B cell (primary cell): ENCODE data around the gene DQX1. TPM values are rescaled to one million over a fixed set of nuclear protein-coding genes. Genes with fewer than 3 reads are reported as not detected.

ENCODE experiments used
- ATAC-seq: fragments of 200-7000 bp; cut with Tn5 transposase; one replicate; pipeline ENCODE4 v1.10.0; 2021; ENCODE audit warnings: low read depth, mild to moderate bottlenecking, moderate number of reproducible peaks, moderate library complexity
- CTCF ChIA-PET: fragments of 350-600 bp; sonication (Branson Sonifier 250); formaldehyde crosslinking; loops from one replicate; lab custom pipeline; 2021; ENCODE audit warnings: antibody characterized with exemption, inconsistent platforms; lab: Charles Lee
- POLR2A ChIA-PET: fragments of 350-600 bp; sonication (Branson Sonifier 250); formaldehyde crosslinking; loops from one replicate; lab custom pipeline; 2021; ENCODE audit warnings: antibody characterized with exemption; lab: Charles Lee
- DNase-seq: peaks from one replicate; pipeline ENCODE4 v3.0.0; 2013
- H2AFZ ChIP-seq: 2 replicates; pipeline ENCODE4 v1.6.1; 2012; ENCODE audit warnings: mild to moderate bottlenecking, low read depth, low read length; ENCODE audit not compliant: insufficient read depth, poor library complexity, severe bottlenecking
- H3K27ac ChIP-seq, 2 donors: 1 replicate in 1 of 2; 2 replicates in 1 of 2; pipeline ENCODE4 v1.5.1; 2012 to 2013; ENCODE audit warnings: low read length in 2 of 2, mild to moderate bottlenecking in 2 of 2, moderate library complexity in 1 of 2
- H3K27me3 ChIP-seq, 4 experiments: fragments of 200-600 bp in 1 of 4; sonication (generic) in 1 of 4; replicated peaks in 1 of 4; 1 replicate in 2 of 4; 2 replicates in 2 of 4; pipeline versions ENCODE4 v1.6.1 to v1.7.0; 2013 to 2016; ENCODE audit warnings: low read length in 3 of 4, mild to moderate bottlenecking in 2 of 4, mixed read lengths in 1 of 4, moderate library complexity in 1 of 4; ENCODE audit not compliant: insufficient read depth in 4 of 4, control insufficient read depth in 3 of 4; ENCODE audit errors: control extremely low read depth in 1 of 4
- H3K36me3 ChIP-seq, 2 experiments: replicated peaks in 1 of 2; 1 replicate in 1 of 2; 2 replicates in 1 of 2; pipeline versions ENCODE4 v1.6.1 to v1.7.1; 2013; ENCODE audit warnings: low read length in 1 of 2; ENCODE audit not compliant: insufficient read depth in 2 of 2, control insufficient read depth in 1 of 2; ENCODE audit errors: control extremely low read depth in 1 of 2, extremely low read depth in 1 of 2
- H3K4me1 ChIP-seq, 2 donors: fragments of 200-600 bp in 1 of 2; sonication (generic) in 1 of 2; 1 replicate in 1 of 2; 2 replicates in 1 of 2; pipeline versions ENCODE4 v1.5.1 to v1.6.1; 2013 to 2017; ENCODE audit warnings: low read length in 2 of 2; ENCODE audit not compliant: control insufficient read depth in 2 of 2, insufficient read depth in 2 of 2
- H3K4me2 ChIP-seq: replicated peaks from 2 replicates; pipeline ENCODE3; 2012; ENCODE audit warnings: mild to moderate bottlenecking, low read depth, low read length; ENCODE audit not compliant: poor library complexity, severe bottlenecking
- H3K4me3 ChIP-seq, 5 experiments: fragments of 200-600 bp in 1 of 5; sonication (generic) in 1 of 5; 1 replicate in 3 of 5; 2 replicates in 2 of 5; pipeline versions ENCODE4 v1.5.1 to v1.7.0; 2011 to 2016; ENCODE audit warnings: low read length in 4 of 5, mild to moderate bottlenecking in 4 of 5, low read depth in 2 of 5, control low read depth in 1 of 5, moderate library complexity in 1 of 5; ENCODE audit not compliant: insufficient read depth in 1 of 5; ENCODE audit errors: control extremely low read depth in 1 of 5, extremely low read depth in 1 of 5
- H3K79me2 ChIP-seq: fragments of 200-600 bp; sonication (generic); one replicate; pipeline ENCODE4 v1.6.0; 2016; ENCODE audit warnings: low read length; ENCODE audit not compliant: control insufficient read depth, insufficient read depth
- H3K9ac ChIP-seq: fragments of 200-600 bp; sonication (generic); 2 replicates; pipeline ENCODE4 v1.6.1; 2017; ENCODE audit warnings: mild to moderate bottlenecking, low read length, moderate library complexity
- H3K9me3 ChIP-seq, 3 donors: one replicate each; pipeline versions ENCODE4 v1.6.1 to v1.7.1; 2013; ENCODE audit warnings: low read length in 2 of 3; ENCODE audit not compliant: control insufficient read depth in 2 of 3, insufficient read depth in 1 of 3; ENCODE audit errors: control extremely low read depth in 1 of 3
- H4K20me1 ChIP-seq: 2 replicates; pipeline ENCODE4 v1.6.0; 2012; ENCODE audit warnings: mild to moderate bottlenecking, low read length; ENCODE audit not compliant: insufficient read depth, control insufficient read depth, poor library complexity, severe bottlenecking
- H3K27ac Mint-ChIP-seq: one replicate; pipeline ENCODE4 v1.8.0; 2021; ENCODE audit warnings: mixed read lengths
- H3K27me3 Mint-ChIP-seq: one replicate; pipeline ENCODE4 v1.8.0; 2021; ENCODE audit warnings: mixed read lengths
- H3K4me1 Mint-ChIP-seq: one replicate; pipeline ENCODE4 v1.8.0; 2021; ENCODE audit warnings: mixed read lengths
- H3K4me3 Mint-ChIP-seq: one replicate; pipeline ENCODE4 v1.8.0; 2021; ENCODE audit warnings: mixed read lengths
- H3K9me3 Mint-ChIP-seq: one replicate; pipeline ENCODE4 v1.8.0; 2022; ENCODE audit warnings: mixed read lengths; ENCODE audit not compliant: insufficient read depth
- EZH2 ChIP-seq: IDR thresholded peaks from 2 replicates; pipeline ENCODE4 v1.6.1; 2012; ENCODE audit warnings: borderline replicate concordance, low read depth, mild to moderate bottlenecking, moderate library complexity, low read length; ENCODE audit not compliant: insufficient read depth, poor library complexity, severe bottlenecking
- WGBS: methylation state at CpG from one replicate; pipeline ENCODE4 v1.1.5; 2013; ENCODE audit warnings: missing lambda C conversion rate; ENCODE audit not compliant: insufficient coverage; 5-methylcytosine and 5-hydroxymethylcytosine counted together
- intact Hi-C: fragments of 100-400 bp; cut with micrococcal nuclease; formaldehyde crosslinking; loops from one replicate; pipeline ENCODE4 v1.10.0; 2022
- polyA plus RNA-seq: library from polyadenylated mRNA; depleted of rRNA; stranded (reverse); fragments of >200 nt; gene quantifications from 2 replicates; pipeline ENCODE4 v1.2.3, GENCODE V29; 2012
- total RNA-seq, 2 donors: library from RNA; stranded (reverse); fragments of 120-200 nt in 1 of 2; gene quantifications; 1 replicate in 1 of 2; 2 replicates in 1 of 2; pipeline versions ENCODE4 v1.2.3 to v1.2.4, GENCODE V29; 2013 to 2022
- TF ChIP-seq, protein P1 (sequence below): fragments of 200-600 bp; IDR thresholded peaks from one replicate; pipeline ENCODE4 v1.8.0; 2022; ENCODE audit warnings: antibody characterized with exemption, mild to moderate bottlenecking

Gene DQX1
- total and polyA plus RNA-seq, 2 donors (not counting 1 experiment from before 2014, with no cell fraction given): 0.46 to 0.57 TPM

DNA sequence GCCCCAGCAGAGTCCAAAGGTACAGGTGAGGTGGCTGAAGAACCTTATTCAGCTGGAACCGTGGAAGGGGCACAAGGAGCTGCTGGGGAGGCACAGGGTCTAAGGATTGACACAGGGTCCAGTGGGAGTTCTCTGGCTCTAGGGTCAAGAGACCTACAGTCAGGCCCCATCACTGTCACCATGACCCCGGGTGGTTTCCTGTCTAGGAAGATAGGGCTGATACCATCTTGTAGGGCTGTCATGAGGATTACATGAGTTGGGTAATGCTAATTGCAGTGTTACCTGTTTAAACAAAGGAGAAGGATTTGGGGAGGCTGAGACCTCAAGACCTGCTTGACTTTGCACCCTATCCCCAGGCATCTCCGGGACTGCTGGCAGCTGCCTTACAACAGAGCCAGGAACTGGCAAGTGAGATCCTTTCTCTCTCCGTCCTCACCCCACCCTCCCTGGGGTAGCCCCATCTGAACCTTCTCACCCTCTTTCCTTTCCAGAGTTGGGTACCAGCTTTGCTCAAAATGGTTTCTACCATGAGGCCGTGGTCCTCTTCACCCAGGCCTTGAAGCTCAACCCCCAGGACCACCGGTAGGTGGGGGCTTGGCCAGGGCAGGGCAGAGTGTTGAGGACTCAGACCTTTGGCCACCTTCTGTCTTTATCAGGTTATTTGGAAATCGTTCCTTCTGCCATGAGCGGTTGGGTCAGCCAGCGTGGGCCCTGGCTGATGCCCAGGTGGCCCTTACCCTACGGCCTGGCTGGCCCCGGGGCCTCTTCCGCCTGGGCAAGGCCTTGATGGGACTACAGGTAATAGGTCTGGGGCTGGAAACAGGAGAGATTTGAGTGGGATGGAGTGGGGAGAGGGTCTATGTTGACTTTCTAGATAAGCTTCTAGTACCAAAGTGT is 34.1 kb downstream of the DQX1 start:
- Mint-ChIP-seq H3K9me3 (no peaks in the 10 kb centered on the region), H3K4me3 (no peak overlapping the region), H3K27me3 (no peaks in the 10 kb centered on the region), H3K27ac (no peak overlapping the region), H3K4me1 (no peaks in the 10 kb centered on the region)
- intact Hi-C loops: no loop called here
- H2AFZ ChIP-seq: no peak overlapping the region
- peaks cover 9% of the 10 kb centered on the region for H3K79me2 ChIP-seq
- ATAC-seq (no peak), DNase-seq (no peak)
- H3K4me1 ChIP-seq: no peaks in the 10 kb centered on the region
- CTCF ChIA-PET: interaction anchor here (0.9 to 1.9 kb wide), 2 partner anchors 12 to 94 kb away, joined by 3 to 5 read pairs; no protein-coding TSS in a partner anchor
- peaks cover 25% of the 10 kb centered on the region for H4K20me1 ChIP-seq
- no peak for TF ChIP-seq EZH2
- TF ChIP-seq, protein P1, sequence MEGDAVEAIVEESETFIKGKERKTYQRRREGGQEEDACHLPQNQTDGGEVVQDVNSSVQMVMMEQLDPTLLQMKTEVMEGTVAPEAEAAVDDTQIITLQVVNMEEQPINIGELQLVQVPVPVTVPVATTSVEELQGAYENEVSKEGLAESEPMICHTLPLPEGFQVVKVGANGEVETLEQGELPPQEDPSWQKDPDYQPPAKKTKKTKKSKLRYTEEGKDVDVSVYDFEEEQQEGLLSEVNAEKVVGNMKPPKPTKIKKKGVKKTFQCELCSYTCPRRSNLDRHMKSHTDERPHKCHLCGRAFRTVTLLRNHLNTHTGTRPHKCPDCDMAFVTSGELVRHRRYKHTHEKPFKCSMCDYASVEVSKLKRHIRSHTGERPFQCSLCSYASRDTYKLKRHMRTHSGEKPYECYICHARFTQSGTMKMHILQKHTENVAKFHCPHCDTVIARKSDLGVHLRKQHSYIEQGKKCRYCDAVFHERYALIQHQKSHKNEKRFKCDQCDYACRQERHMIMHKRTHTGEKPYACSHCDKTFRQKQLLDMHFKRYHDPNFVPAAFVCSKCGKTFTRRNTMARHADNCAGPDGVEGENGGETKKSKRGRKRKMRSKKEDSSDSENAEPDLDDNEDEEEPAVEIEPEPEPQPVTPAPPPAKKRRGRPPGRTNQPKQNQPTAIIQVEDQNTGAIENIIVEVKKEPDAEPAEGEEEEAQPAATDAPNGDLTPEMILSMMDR: no peak
- POLR2A ChIA-PET: interaction anchor here (0.6 kb wide), 1 partner anchor 90 kb away, joined by 9 read pairs; no protein-coding TSS in a partner anchor
- H3K4me3 ChIP-seq: no peak overlapping the region
- H3K36me3 ChIP-seq: peaks cover 0 to 64% of the 10 kb centered on the region in 2 experiments
- H3K9me3 ChIP-seq: no peaks in the 10 kb centered on the region
- no peaks in the 10 kb centered on the region for H3K27me3 ChIP-seq
- H3K4me2 ChIP-seq: no peak overlapping the region
- no peak overlapping the region for H3K9ac ChIP-seq
- 97% methylated on average over 11 of the region's 12 CpGs for WGBS
- H3K27ac ChIP-seq: no peak overlapping the region

DNA sequence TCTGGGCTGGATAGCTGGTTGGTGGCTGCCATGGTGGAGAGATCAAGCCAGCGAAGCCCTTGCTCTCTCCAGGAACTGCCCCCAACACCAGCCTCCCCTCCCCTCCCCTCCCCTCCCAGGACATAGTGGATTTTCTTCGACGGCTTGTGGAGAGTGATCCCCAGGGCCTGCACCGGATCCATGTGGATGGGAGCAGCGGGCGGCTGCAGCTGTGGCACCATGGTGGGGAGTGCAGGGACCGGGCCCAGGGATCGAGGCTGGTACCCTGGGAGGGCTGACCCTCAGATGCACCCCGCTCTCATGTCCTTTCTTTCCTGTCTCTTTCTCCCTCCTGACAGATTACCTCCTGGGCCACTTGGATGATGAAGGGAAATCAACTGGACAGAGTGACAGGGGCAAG is 36.1 kb downstream of the DQX1 start:
- ChIA-PET CTCF (interaction anchor here (1.3 kb wide), 1 partner anchor 12 kb away, joined by 3 read pairs; no protein-coding TSS in a partner anchor), POLR2A (no interaction called here)
- Histone ChIP-seq H3K9ac (no peak overlapping the region), H3K4me3 (no peak overlapping the region), H3K27ac (no peak overlapping the region), H3K79me2 (peaks cover 26% of the 10 kb centered on the region), H3K27me3 (no peaks in the 10 kb centered on the region), H3K36me3 (peaks cover 0 to 72% of the 10 kb centered on the region in 2 experiments), H3K4me2 (no peak overlapping the region), H3K4me1 (no peaks in the 10 kb centered on the region), H2AFZ (no peak overlapping the region), H3K9me3 (no peaks in the 10 kb centered on the region), H4K20me1 (peaks cover 36% of the 10 kb centered on the region)
- no peak for TF ChIP-seq EZH2
- TF ChIP-seq, protein P1: no peak
- WGBS: no CpG with 5 or more reads among the region's 9 CpGs
- ATAC-seq (no peak), DNase-seq (no peak)
- no peak overlapping the region for H3K4me3 Mint-ChIP-seq
- no peaks in the 10 kb centered on the region for H3K27me3 Mint-ChIP-seq
- intact Hi-C loops: no loop called here
- H3K4me1 Mint-ChIP-seq: peaks cover 4% of the 10 kb centered on the region
- no peak overlapping the region for H3K27ac Mint-ChIP-seq
- no peaks in the 10 kb centered on the region for H3K9me3 Mint-ChIP-seq
